ENCODE measurements around the gene LYZL1. TPM values are rescaled to one million over a fixed set of nuclear protein-coding genes. Genes with fewer than 3 reads are reported as not detected.

LYZL1 gene
- total RNA-seq, 4 donors from 2014 or later = not detected

GRCh38 chr10:29326886-29327745, 38.2 kb downstream of the LYZL1 start:
- ATAC-seq = no peak
- 68 to 89% methylated on average over 5 to 10 of the region's 10 CpGs for WGBS, 2 donors (ENCODE audit: low coverage in 1 of 2)
- no peaks in the 10 kb centered on the region for H3K27me3 ChIP-seq
- no peaks in the 10 kb centered on the region for H3K36me3 ChIP-seq
- TF ChIP-seq POLR2A (IDR thresholded peaks at IDR 0.05) (no peak), POLR2AphosphoS5 (IDR thresholded peaks at IDR 0.05) (no peak)
- no peak overlapping the region for H3K27ac ChIP-seq
- H3K9me3 ChIP-seq = no peaks in the 10 kb centered on the region
- peaks cover 0 to 27% (median 3%) of the 10 kb centered on the region in 3 donors for H3K4me1 ChIP-seq
- no peak overlapping the region for H3K4me3 ChIP-seq

- ATAC-seq = no peak
- H3K9me3 ChIP-seq = no peaks in the 10 kb centered on the region
- TF ChIP-seq CTCF (IDR thresholded peaks at IDR 0.05) = no peak
- WGBS, 2 donors (ENCODE audit: low coverage in 1 of 2) = 90 to 96% methylated on average over 2 to 6 of the region's 6 CpGs
- H3K4me3 ChIP-seq = no peak overlapping the region
- no peak overlapping the region for H3K27ac ChIP-seq
- no peaks in the 10 kb centered on the region for H3K36me3 ChIP-seq
- peaks cover 0 to 21% (median 3%) of the 10 kb centered on the region in 3 donors for H3K4me1 ChIP-seq
- no peaks in the 10 kb centered on the region for H3K27me3 ChIP-seq
Observed at GRCh38 chr10:29327746-29328102, 38.9 kb downstream of the LYZL1 start.

- Histone ChIP-seq H3K4me3 (no peak overlapping the region), H3K27me3 (no peaks in the 10 kb centered on the region), H3K36me3 (no peaks in the 10 kb centered on the region), H3K4me1 (peaks cover 0 to 11% (median 0%) of the 10 kb centered on the region in 3 donors), H3K9me3 (no peaks in the 10 kb centered on the region), H3K27ac (peak overlapping the region in 3 of 4 donors; percentile 12 to 59 (median 52))
- ATAC-seq = peak; percentile 77
- no peak for TF ChIP-seq EP300 (IDR thresholded peaks at IDR 0.05)
- TF ChIP-seq CTCF (IDR thresholded peaks at IDR 0.05) = no peak
- no peak for TF ChIP-seq POLR2A (IDR thresholded peaks at IDR 0.05)
- no peak for TF ChIP-seq POLR2AphosphoS5 (IDR thresholded peaks at IDR 0.05)
- WGBS, 2 donors (ENCODE audit: low coverage in 1 of 2) = 8 to 16% methylated on average over 3 of the region's 3 CpGs
Observed at GRCh38 chr10:29328983-29329382, 40.1 kb downstream of the LYZL1 start.

- peaks cover 0 to 11% (median 0%) of the 10 kb centered on the region in 3 donors for H3K4me1 ChIP-seq
- WGBS, 2 donors (ENCODE audit: low coverage in 1 of 2) = 42 to 48% methylated on average over 3 to 5 of the region's 5 CpGs
- H3K27ac ChIP-seq = peak overlapping the region in 3 of 4 donors; percentile 5 to 59 (median 52)
- H3K9me3 ChIP-seq = no peaks in the 10 kb centered on the region
- TF ChIP-seq EP300 (IDR thresholded peaks at IDR 0.05) (no peak), CTCF (IDR thresholded peaks at IDR 0.05) (no peak), POLR2A (IDR thresholded peaks at IDR 0.05) (no peak), POLR2AphosphoS5 (IDR thresholded peaks at IDR 0.05) (no peak)
- ATAC-seq = no peak
- no peak overlapping the region for H3K4me3 ChIP-seq
- no peaks in the 10 kb centered on the region for H3K36me3 ChIP-seq
- no peaks in the 10 kb centered on the region for H3K27me3 ChIP-seq
Observed at GRCh38 chr10:29329420-29329819, 40.5 kb downstream of the LYZL1 start.

GRCh38 chr10:29332061-29332760, 43.3 kb downstream of the LYZL1 start:
- Histone ChIP-seq H3K4me1 (peaks cover 0 to 11% (median 0%) of the 10 kb centered on the region in 3 donors), H3K27me3 (no peaks in the 10 kb centered on the region), H3K36me3 (no peaks in the 10 kb centered on the region), H3K9me3 (peaks cover 0 to 6% (median 0%) of the 10 kb centered on the region in 3 donors), H3K4me3 (no peak overlapping the region), H3K27ac (no peak overlapping the region)
- no peak for TF ChIP-seq POLR2A (IDR thresholded peaks at IDR 0.05)
- no peak for TF ChIP-seq POLR2AphosphoS5 (IDR thresholded peaks at IDR 0.05)
- no peak for TF ChIP-seq CTCF (IDR thresholded peaks at IDR 0.05)
- no peak for TF ChIP-seq EP300 (IDR thresholded peaks at IDR 0.05)
- no peak for ATAC-seq
- 69 to 78% methylated on average over 4 of the region's 4 CpGs for WGBS, 2 donors (ENCODE audit: low coverage in 1 of 2)

Measured in gastroesophageal sphincter (tissue), 4 donors.